Stimulated activated effector memory CD8-positive, alpha-beta T cell treated with anti-CD3 and anti-CD28 coated beads, Interleukin-12 subunit alpha, Interleukin-12 subunit beta, amount 100 ng/mL, for 72 hours (primary cell): ENCODE measurements around the gene KRT9.
"Not testable (repeated sequence)": the region's sequence is repeated elsewhere in the genome, so short reads cannot be mapped to it uniquely, and the experiment has no call there.

Experiments used
- ATAC-seq: fragments of 150-1000 bp; cut with Tn5 transposase; 2 replicates; pipeline ENCODE4 v1.10.0; 2021
- DNase-seq, 2 donors: peaks; one replicate each; pipeline ENCODE4 v3.0.0; 2021 to 2022; ENCODE audit warnings: low spot score in 2 of 2
- H3K27ac Mint-ChIP-seq: one replicate; pipeline ENCODE4 v1.8.0; 2022; ENCODE audit warnings: mild to moderate bottlenecking, mixed read lengths
- H3K36me3 Mint-ChIP-seq: one replicate; pipeline ENCODE4 v1.8.0; 2022; ENCODE audit warnings: mild to moderate bottlenecking, mixed read lengths
- H3K4me1 Mint-ChIP-seq: one replicate; pipeline ENCODE4 v1.8.0; 2022; ENCODE audit warnings: mixed read lengths
- H3K4me3 Mint-ChIP-seq: one replicate; pipeline ENCODE4 v1.8.0; 2022; ENCODE audit warnings: mild to moderate bottlenecking, mixed read lengths
- H3K9me3 Mint-ChIP-seq: one replicate; pipeline ENCODE4 v1.8.0; 2022; ENCODE audit warnings: mixed read lengths

The KRT9 gene

GRCh38 chr17:41547378-41547841, 24.4 kb downstream of the KRT9 start:
- ATAC-seq (no peak), DNase-seq (no peak)
- Mint-ChIP-seq H3K4me1 (peaks cover 28% of the 10 kb centered on the region), H3K27ac (peak overlapping the region; percentile 42), H3K4me3 (no peak overlapping the region), H3K9me3 (peaks cover 6% of the 10 kb centered on the region), H3K36me3 (no peaks in the 10 kb centered on the region)

GRCh38 chr17:41546819-41547218, 25.0 kb downstream of the KRT9 start:
- Mint-ChIP-seq H3K4me3 (no peak overlapping the region), H3K36me3 (no peaks in the 10 kb centered on the region), H3K9me3 (peaks cover 6% of the 10 kb centered on the region), H3K27ac (peak overlapping the region; percentile 42), H3K4me1 (peaks cover 28% of the 10 kb centered on the region)
- no peak for DNase-seq
- no peak for ATAC-seq

- ATAC-seq (no peak), DNase-seq (no peak)
- peaks cover 6% of the 10 kb centered on the region for H3K9me3 Mint-ChIP-seq
- H3K4me1 Mint-ChIP-seq = peaks cover 28% of the 10 kb centered on the region
- H3K27ac Mint-ChIP-seq = peak overlapping the region; percentile 42
- no peaks in the 10 kb centered on the region for H3K36me3 Mint-ChIP-seq
- no peak overlapping the region for H3K4me3 Mint-ChIP-seq
Measured at GRCh38 chr17:41545829-41546410, 25.9 kb downstream of the KRT9 start.

- Mint-ChIP-seq H3K36me3 (no peaks in the 10 kb centered on the region), H3K9me3 (peaks cover 6% of the 10 kb centered on the region), H3K27ac (no peak overlapping the region), H3K4me1 (peaks cover 28% of the 10 kb centered on the region), H3K4me3 (no peak overlapping the region)
- DNase-seq = no peak
- ATAC-seq = no peak
Measured at GRCh38 chr17:41544935-41545334, 26.9 kb downstream of the KRT9 start.

DNA sequence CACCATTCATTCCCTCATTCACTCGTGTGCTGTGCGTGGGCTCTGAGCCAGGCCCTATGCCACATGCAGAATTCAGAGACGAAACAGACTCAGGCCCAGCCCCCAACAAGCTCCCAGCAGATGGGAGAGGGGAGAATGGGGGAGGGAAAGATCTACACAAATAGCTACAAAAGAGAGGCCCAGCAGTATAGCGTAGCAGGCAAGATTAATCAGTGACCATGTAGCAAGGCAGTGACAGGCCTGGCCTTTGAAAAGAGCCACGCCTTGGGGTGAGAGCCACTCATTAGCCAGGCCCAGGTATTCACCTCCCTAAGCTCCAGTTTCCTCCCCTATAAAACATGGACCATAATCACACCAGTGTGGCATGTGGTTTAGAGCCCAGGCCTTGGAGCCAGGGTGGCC, 27.4 kb downstream of the KRT9 start:
- H3K9me3 Mint-ChIP-seq = peaks cover 6% of the 10 kb centered on the region
- DNase-seq (no peak), ATAC-seq (no peak)
- no peaks in the 10 kb centered on the region for H3K36me3 Mint-ChIP-seq
- no peak overlapping the region for H3K4me3 Mint-ChIP-seq
- H3K27ac Mint-ChIP-seq = no peak overlapping the region
- peaks cover 26% of the 10 kb centered on the region for H3K4me1 Mint-ChIP-seq

DNA sequence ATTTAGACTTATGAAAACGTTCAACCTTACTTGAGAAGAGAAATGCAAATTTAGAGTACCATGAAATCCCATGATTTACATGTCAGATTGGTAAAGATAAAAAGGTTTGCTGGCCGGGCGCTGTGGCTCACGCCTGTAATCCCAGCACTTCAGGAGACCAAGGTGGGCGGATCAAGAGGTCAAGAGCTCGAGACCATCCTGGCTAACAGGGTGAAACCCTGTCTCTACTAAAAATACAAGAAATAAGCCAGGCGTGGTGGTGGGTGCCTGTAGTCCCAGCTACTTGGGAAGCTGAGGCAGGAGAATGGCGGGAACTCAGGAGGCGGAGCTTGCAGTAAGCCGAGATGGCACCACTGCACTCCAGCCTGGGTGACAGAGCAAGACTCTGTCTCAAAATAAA, 29.1 kb downstream of the KRT9 start:
- DNase-seq, ATAC-seq, H3K9me3 Mint-ChIP-seq, H3K27ac Mint-ChIP-seq, H3K36me3 Mint-ChIP-seq, H3K4me1 Mint-ChIP-seq, H3K4me3 Mint-ChIP-seq: not testable (repeated sequence)

DNA sequence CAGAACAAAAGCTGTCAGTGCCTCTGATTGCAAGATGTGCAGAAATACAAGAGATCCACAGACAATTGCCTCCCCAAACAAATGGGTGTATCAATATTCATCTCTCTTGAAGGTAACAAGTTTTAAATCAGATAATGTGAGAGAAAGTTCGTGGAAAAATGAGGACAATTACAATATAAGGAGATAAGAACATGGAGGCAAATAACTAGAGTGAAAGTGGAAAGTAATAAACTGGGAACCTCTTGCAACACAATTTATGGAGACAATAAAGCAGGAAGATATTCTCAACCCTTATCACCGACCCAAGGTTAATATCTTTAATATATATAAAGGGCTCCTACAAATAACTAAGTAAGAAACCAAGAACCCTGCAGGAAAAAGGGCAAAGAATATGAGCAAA, 29.5 kb downstream of the KRT9 start:
- no peak overlapping the region for H3K27ac Mint-ChIP-seq
- peaks cover 6% of the 10 kb centered on the region for H3K9me3 Mint-ChIP-seq
- DNase-seq (no peak), ATAC-seq (no peak)
- H3K4me3 Mint-ChIP-seq = no peak overlapping the region
- peaks cover 5% of the 10 kb centered on the region for H3K4me1 Mint-ChIP-seq
- H3K36me3 Mint-ChIP-seq = no peaks in the 10 kb centered on the region

DNA sequence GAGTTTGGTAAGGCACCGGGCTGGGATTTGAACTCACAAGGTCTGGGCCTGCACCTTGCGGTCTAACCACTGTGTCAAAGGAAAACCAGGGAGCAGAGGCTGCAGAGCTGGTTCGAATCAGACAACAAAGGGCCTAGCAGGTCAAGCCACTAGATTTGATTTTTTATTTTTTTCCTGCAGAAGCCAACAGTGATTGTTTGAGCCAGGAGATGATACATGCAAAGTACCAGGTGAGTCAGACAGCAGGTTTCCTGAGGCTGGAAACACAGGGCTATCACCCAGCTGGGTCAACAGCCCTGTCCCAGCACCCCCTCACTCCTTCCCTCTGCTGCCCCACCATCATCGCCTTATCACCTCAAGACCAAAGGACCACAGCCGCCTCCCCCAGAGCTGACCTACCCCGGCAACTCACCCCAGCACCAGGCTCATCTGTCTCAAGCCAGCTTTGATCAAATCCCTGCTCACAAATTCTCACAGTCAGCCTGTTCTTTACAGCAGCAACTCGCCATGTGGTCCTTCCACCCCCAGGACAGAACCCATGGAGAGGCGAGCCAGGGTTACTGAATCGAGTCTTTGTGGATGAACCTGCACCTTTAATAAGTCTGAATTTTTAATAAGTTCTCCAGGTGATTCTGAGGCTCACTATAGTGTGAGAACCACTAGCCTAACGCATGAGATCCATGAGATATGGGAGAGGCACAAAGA, 30.8 kb downstream of the KRT9 start:
- no peaks in the 10 kb centered on the region for H3K4me1 Mint-ChIP-seq
- no peak overlapping the region for H3K4me3 Mint-ChIP-seq
- no peak overlapping the region for H3K27ac Mint-ChIP-seq
- H3K36me3 Mint-ChIP-seq = no peaks in the 10 kb centered on the region
- no peak for ATAC-seq
- no peaks in the 10 kb centered on the region for H3K9me3 Mint-ChIP-seq
- no peak for DNase-seq

DNA sequence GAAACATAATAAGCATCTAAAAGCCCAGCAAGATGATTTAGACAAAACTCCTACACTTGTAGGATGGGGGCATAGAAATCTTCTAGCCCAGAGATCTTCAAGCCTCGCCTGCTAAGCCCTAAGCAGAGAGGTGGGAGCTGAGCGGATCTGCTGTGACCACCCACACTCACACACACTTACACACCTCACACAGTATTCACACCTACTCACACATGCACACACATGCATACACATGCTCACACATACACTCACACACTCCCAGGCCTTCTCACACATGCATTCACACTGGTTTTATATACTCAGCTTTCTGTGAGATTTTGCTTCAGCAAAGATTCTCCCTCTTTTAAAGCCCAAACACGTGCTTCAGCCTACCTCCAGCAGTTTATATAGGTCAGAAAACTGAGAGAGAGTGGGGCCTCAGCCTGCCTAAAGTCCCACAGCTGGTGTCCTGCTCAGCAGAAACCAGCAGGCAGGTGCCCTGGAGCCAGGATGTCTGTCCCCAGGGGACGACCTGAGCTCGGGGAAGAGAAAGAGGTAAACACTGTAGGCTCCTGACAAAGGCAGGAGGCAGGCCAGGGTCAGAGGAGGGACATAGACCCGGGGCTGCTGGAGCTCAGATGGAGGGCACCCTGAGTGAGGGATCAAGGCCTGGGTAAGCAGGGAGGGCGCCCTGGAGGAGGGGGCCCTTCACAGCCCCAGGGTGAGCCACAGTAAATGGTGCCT, 31.7 kb downstream of the KRT9 start:
- no peak overlapping the region for H3K27ac Mint-ChIP-seq
- no peaks in the 10 kb centered on the region for H3K9me3 Mint-ChIP-seq
- H3K36me3 Mint-ChIP-seq = no peaks in the 10 kb centered on the region
- H3K4me3 Mint-ChIP-seq = no peak overlapping the region
- no peak for ATAC-seq
- DNase-seq = no peak
- no peaks in the 10 kb centered on the region for H3K4me1 Mint-ChIP-seq

- ATAC-seq (no peak), DNase-seq (no peak)
- H3K9me3 Mint-ChIP-seq = no peaks in the 10 kb centered on the region
- H3K36me3 Mint-ChIP-seq = no peaks in the 10 kb centered on the region
- H3K27ac Mint-ChIP-seq = no peak overlapping the region
- H3K4me3 Mint-ChIP-seq = no peak overlapping the region
- no peaks in the 10 kb centered on the region for H3K4me1 Mint-ChIP-seq
Measured at GRCh38 chr17:41539071-41539492, 32.8 kb downstream of the KRT9 start.

DNA sequence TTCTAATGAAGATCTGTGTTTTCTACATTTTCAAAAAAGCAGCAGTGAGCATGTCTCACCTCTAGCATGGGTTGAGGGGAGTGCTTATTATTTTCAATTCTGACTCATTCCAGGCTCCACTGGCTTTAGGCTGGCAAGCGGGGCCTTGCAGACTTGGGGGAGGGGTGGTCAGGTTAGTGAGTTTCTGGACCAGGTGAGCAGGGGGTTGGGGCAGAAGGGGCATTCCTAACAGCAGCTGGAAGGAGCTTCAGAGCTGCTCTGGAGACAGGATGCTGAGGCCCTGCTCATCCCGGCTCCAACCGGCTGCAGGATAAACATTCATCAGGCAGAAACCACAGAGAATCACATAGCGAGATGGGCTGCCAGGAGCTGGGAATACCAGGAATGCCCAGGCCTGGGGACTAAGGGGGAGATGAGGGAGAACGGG, 33.3 kb downstream of the KRT9 start:
- Mint-ChIP-seq H3K36me3 (no peaks in the 10 kb centered on the region), H3K4me3 (no peak overlapping the region), H3K4me1 (no peaks in the 10 kb centered on the region), H3K9me3 (no peaks in the 10 kb centered on the region), H3K27ac (no peak overlapping the region)
- no peak for ATAC-seq
- DNase-seq = no peak

DNA sequence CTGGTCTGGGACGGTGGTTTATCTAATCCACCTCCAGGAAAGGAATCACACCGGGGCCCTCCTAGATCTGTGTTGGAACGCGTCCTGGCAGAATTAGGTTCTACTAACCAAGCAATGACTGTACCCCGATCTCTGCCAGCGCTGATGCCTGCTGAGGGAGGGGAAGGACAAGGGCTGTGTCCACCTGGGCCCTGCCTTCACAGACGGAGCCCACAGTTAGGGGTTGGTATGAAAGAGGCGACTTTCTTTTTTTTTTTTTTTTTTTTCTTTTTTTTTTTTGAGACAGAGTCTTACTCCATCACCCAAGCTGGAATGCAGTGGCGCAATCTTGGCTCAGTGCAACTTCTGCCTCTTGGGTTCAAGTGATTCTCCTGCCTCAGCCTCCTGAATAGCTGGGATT, 33.9 kb downstream of the KRT9 start:
- Mint-ChIP-seq H3K4me3 (no peak overlapping the region), H3K9me3 (no peaks in the 10 kb centered on the region), H3K4me1 (no peaks in the 10 kb centered on the region), H3K27ac (no peak overlapping the region), H3K36me3 (no peaks in the 10 kb centered on the region)
- ATAC-seq = no peak
- DNase-seq = no peak

DNA sequence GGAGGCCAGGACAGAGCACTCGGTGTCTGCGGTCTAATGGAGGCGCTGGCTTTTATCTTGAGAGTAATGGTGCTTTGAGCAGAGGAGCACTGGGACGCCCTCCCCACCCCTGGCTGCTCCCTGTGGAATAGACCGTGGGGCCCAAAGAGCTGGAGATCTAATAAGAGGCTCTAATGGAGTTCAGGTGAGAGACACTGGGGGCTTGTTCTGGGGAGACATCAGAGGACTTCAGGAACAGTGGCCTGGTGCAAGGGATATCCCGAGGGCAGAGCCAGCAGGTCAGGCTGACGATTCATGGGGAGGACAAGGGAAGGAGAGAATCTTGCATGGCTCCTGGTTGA, 34.3 kb downstream of the KRT9 start:
- Mint-ChIP-seq H3K9me3 (no peaks in the 10 kb centered on the region), H3K4me1 (no peaks in the 10 kb centered on the region), H3K4me3 (no peak overlapping the region), H3K27ac (no peak overlapping the region), H3K36me3 (no peaks in the 10 kb centered on the region)
- ATAC-seq = no peak
- DNase-seq = no peak

GRCh38 chr17:41536741-41537613, 34.9 kb downstream of the KRT9 start:
- Mint-ChIP-seq H3K4me3 (no peak overlapping the region), H3K4me1 (no peaks in the 10 kb centered on the region), H3K9me3 (no peaks in the 10 kb centered on the region), H3K27ac (peak overlapping the region; percentile 37), H3K36me3 (no peaks in the 10 kb centered on the region)
- DNase-seq (no peak), ATAC-seq (no peak)

- no peaks in the 10 kb centered on the region for H3K9me3 Mint-ChIP-seq
- H3K4me1 Mint-ChIP-seq = no peaks in the 10 kb centered on the region
- ATAC-seq (peak; percentile 25), DNase-seq (no peak)
- peak overlapping the region; percentile 37 for H3K27ac Mint-ChIP-seq
- no peaks in the 10 kb centered on the region for H3K36me3 Mint-ChIP-seq
- H3K4me3 Mint-ChIP-seq = no peak overlapping the region
Measured at GRCh38 chr17:41535764-41536481, 35.9 kb downstream of the KRT9 start.
